Measurements from ENCODE around the gene TGFB1. TPM values are rescaled to one million over a fixed set of nuclear protein-coding genes. Genes with fewer than 3 reads are reported as not detected.

Gene TGFB1
- total and polyA plus RNA-seq, 9 of the 15 experiments (the other 6 are each of a cell fraction or from before 2014, with no cell fraction given): 0.24 to 159 (median 17.2) TPM

DNA sequence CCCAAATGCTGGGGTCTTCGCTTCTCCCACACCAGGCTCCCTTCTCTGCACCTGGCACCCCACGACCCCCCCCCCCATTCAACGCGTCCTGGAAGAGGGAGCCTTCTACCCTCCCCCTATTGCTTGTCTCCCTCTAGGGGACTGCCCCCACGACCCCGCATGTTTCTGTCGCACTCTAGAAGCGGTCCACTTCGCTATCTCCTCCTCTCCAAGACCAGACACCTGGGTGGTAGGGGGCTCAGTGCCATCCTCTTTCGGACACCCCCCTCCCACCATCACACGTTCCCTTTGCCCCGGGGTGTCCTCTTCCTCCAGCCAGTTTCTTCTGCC is 1.5 kb downstream of the TGFB1 start (continued):
- no peak for TF ChIP-seq MCM5 (IDR thresholded peaks at IDR 0.05; ENCODE audit: low read depth)
- TF ChIP-seq, protein P1, sequence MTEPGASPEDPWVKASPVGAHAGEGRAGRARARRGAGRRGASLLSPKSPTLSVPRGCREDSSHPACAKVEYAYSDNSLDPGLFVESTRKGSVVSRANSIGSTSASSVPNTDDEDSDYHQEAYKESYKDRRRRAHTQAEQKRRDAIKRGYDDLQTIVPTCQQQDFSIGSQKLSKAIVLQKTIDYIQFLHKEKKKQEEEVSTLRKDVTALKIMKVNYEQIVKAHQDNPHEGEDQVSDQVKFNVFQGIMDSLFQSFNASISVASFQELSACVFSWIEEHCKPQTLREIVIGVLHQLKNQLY (CRISPR knock-in tag; conservative IDR thresholded peaks at IDR 0.05): no peak
- no peak for TF ChIP-seq ZBTB7A (IDR thresholded peaks at IDR 0.05; ENCODE audit: borderline replicate concordance, control insufficient read depth, low read depth, low read length)
- no peak for TF ChIP-seq BCL6 (CRISPR knock-in tag; IDR thresholded peaks at IDR 0.05)
- peak; percentile 7 for TF ChIP-seq POLR2A (conservative IDR thresholded peaks at IDR 0.05)
- TF ChIP-seq, protein P2, sequence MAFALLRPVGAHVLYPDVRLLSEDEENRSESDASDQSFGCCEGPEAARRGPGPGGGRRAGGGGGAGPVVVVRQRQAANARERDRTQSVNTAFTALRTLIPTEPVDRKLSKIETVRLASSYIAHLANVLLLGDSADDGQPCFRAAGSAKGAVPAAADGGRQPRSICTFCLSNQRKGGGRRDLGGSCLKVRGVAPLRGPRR (CRISPR knock-in tag; IDR thresholded peaks at IDR 0.05): no peak
- no peak for TF ChIP-seq ZNF282 (CRISPR knock-in tag; IDR thresholded peaks at IDR 0.05)
- no peak for TF ChIP-seq ZFP30 (CRISPR knock-in tag; IDR thresholded peaks at IDR 0.05; ENCODE audit: borderline replicate concordance)
- TF ChIP-seq SMAD4 (CRISPR knock-in tag; conservative IDR thresholded peaks at IDR 0.05): no peak
- TF ChIP-seq TSC22D4 (tag; IDR thresholded peaks at IDR 0.05): no peak
- TF ChIP-seq, protein P3, sequence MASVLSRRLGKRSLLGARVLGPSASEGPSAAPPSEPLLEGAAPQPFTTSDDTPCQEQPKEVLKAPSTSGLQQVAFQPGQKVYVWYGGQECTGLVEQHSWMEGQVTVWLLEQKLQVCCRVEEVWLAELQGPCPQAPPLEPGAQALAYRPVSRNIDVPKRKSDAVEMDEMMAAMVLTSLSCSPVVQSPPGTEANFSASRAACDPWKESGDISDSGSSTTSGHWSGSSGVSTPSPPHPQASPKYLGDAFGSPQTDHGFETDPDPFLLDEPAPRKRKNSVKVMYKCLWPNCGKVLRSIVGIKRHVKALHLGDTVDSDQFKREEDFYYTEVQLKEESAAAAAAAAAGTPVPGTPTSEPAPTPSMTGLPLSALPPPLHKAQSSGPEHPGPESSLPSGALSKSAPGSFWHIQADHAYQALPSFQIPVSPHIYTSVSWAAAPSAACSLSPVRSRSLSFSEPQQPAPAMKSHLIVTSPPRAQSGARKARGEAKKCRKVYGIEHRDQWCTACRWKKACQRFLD (CRISPR knock-in tag; IDR thresholded peaks at IDR 0.05): 0 out of 2 replicates have a peak, but pooled peaks have one; percentile 19
- TF ChIP-seq, protein P4, sequence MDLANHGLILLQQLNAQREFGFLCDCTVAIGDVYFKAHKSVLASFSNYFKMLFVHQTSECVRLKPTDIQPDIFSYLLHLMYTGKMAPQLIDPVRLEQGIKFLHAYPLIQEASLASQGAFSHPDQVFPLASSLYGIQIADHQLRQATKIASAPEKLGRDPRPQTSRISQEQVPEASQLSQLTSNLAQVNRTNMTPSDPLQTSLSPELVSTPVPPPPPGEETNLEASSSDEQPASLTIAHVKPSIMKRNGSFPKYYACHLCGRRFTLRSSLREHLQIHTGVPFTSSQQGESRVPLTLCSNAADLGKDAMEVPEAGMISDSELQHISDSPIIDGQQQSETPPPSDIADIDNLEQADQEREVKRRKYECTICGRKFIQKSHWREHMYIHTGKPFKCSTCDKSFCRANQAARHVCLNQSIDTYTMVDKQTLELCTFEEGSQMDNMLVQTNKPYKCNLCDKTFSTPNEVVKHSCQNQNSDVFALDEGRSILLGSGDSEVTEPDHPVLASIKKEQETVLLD (IDR thresholded peaks at IDR 0.05): peak; percentile 30; the same call in 1 of the 2 replicates
- no peak for TF ChIP-seq ZKSCAN8 (CRISPR knock-in tag; IDR thresholded peaks at IDR 0.05)
- TF ChIP-seq, protein P5, sequence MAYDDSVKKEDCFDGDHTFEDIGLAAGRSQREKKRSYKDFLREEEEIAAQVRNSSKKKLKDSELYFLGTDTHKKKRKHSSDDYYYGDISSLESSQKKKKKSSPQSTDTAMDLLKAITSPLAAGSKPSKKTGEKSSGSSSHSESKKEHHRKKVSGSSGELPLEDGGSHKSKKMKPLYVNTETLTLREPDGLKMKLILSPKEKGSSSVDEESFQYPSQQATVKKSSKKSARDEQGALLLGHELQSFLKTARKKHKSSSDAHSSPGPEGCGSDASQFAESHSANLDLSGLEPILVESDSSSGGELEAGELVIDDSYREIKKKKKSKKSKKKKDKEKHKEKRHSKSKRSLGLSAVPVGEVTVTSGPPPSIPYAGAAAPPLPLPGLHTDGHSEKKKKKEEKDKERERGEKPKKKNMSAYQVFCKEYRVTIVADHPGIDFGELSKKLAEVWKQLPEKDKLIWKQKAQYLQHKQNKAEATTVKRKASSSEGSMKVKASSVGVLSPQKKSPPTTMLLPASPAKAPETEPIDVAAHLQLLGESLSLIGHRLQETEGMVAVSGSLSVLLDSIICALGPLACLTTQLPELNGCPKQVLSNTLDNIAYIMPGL (CRISPR knock-in tag; IDR thresholded peaks at IDR 0.05): no peak
- TF ChIP-seq SREBF2 (CRISPR knock-in tag; IDR thresholded peaks at IDR 0.05): no peak
- TF ChIP-seq, protein P6, sequence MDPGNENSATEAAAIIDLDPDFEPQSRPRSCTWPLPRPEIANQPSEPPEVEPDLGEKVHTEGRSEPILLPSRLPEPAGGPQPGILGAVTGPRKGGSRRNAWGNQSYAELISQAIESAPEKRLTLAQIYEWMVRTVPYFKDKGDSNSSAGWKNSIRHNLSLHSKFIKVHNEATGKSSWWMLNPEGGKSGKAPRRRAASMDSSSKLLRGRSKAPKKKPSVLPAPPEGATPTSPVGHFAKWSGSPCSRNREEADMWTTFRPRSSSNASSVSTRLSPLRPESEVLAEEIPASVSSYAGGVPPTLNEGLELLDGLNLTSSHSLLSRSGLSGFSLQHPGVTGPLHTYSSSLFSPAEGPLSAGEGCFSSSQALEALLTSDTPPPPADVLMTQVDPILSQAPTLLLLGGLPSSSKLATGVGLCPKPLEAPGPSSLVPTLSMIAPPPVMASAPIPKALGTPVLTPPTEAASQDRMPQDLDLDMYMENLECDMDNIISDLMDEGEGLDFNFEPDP (CRISPR knock-in tag; IDR thresholded peaks at IDR 0.05): no peak
- no peak for TF ChIP-seq BRD9 (IDR thresholded peaks at IDR 0.05; ENCODE audit: low read depth, partially characterized antibody)
- TF ChIP-seq, protein P7, sequence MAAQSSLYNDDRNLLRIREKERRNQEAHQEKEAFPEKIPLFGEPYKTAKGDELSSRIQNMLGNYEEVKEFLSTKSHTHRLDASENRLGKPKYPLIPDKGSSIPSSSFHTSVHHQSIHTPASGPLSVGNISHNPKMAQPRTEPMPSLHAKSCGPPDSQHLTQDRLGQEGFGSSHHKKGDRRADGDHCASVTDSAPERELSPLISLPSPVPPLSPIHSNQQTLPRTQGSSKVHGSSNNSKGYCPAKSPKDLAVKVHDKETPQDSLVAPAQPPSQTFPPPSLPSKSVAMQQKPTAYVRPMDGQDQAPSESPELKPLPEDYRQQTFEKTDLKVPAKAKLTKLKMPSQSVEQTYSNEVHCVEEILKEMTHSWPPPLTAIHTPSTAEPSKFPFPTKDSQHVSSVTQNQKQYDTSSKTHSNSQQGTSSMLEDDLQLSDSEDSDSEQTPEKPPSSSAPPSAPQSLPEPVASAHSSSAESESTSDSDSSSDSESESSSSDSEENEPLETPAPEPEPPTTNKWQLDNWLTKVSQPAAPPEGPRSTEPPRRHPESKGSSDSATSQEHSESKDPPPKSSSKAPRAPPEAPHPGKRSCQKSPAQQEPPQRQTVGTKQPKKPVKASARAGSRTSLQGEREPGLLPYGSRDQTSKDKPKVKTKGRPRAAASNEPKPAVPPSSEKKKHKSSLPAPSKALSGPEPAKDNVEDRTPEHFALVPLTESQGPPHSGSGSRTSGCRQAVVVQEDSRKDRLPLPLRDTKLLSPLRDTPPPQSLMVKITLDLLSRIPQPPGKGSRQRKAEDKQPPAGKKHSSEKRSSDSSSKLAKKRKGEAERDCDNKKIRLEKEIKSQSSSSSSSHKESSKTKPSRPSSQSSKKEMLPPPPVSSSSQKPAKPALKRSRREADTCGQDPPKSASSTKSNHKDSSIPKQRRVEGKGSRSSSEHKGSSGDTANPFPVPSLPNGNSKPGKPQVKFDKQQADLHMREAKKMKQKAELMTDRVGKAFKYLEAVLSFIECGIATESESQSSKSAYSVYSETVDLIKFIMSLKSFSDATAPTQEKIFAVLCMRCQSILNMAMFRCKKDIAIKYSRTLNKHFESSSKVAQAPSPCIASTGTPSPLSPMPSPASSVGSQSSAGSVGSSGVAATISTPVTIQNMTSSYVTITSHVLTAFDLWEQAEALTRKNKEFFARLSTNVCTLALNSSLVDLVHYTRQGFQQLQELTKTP (IDR thresholded peaks at IDR 0.05; ENCODE audit: low read depth in 1 of 2, partially characterized antibody in 2 of 2): peak in 1 of 2 experiments; percentile 19
